HEK293 (cell line): Measurements from ENCODE around the gene NMNAT1.
"Not testable (repeated sequence)": the region's sequence is repeated elsewhere in the genome, so short reads cannot be mapped to it uniquely, and the experiment has no call there.

ENCODE experiments used
- CTCF ChIP-seq: fragments of 450-650 bp; formaldehyde crosslinking; IDR thresholded peaks from 2 replicates; pipeline ENCODE4 v1.5.1; 2016; ENCODE audit warnings: missing biosample characterization, missing genetic modification characterization
- SP2 ChIP-seq: fragments of 450-650 bp; formaldehyde crosslinking; IDR thresholded peaks from 2 replicates; pipeline ENCODE4 v1.5.1; 2016; ENCODE audit warnings: missing biosample characterization, missing genetic modification characterization
- TCF7L2 ChIP-seq: IDR thresholded peaks from 2 replicates; pipeline ENCODE4 v1.6.1; 2011; ENCODE audit warnings: low read depth, mild to moderate bottlenecking, inconsistent platforms, low read length, moderate library complexity, borderline replicate concordance

GRCh38 chr1:10021992-10022391 lies 78.7 kb downstream of the NMNAT1 start:
- not testable (repeated sequence) for TF ChIP-seq SP2 (tag by site-specific recombination); CTCF (tag by site-specific recombination); TCF7L2
